ENCODE data around the gene DTNA.

Gene DTNA

GRCh38 chr18:34809451-34810072 lies 99.5 kb downstream of the DTNA start:
- no peak for DNase-seq

GRCh38 chr18:34816183-34816582 lies 106.1 kb downstream of the DTNA start:
- DNase-seq, result no peak

- no peak for DNase-seq
Measured at GRCh38 chr18:34817636-34818035, 107.5 kb downstream of the DTNA start.

GRCh38 chr18:34818064-34818463 lies 108.0 kb downstream of the DTNA start:
- no peak for DNase-seq

GRCh38 chr18:34820360-34821065 lies 110.4 kb downstream of the DTNA start:
- DNase-seq, result peak; percentile 12

GRCh38 chr18:34821669-34822210 lies 111.6 kb downstream of the DTNA start:
- no peak for DNase-seq

GRCh38 chr18:34828093-34828492 lies 118.0 kb downstream of the DTNA start:
- DNase-seq, result no peak

GRCh38 chr18:34834897-34835296 lies 124.8 kb downstream of the DTNA start:
- DNase-seq, result no peak

- no peak for DNase-seq
Measured at GRCh38 chr18:34835466-34835865, 125.4 kb downstream of the DTNA start.

- peak; percentile 71 for DNase-seq
Measured at GRCh38 chr18:34837769-34838272, 127.7 kb downstream of the DTNA start.

- DNase-seq, result peak; percentile 62
Measured at GRCh38 chr18:34838669-34839068, 128.6 kb downstream of the DTNA start.

GRCh38 chr18:34840256-34840826 lies 130.2 kb downstream of the DTNA start:
- no peak for DNase-seq

GRCh38 chr18:34841891-34842290 lies 131.8 kb downstream of the DTNA start:
- no peak for DNase-seq

GRCh38 chr18:34844072-34844471 lies 134.0 kb downstream of the DTNA start:
- DNase-seq, result no peak

- no peak for DNase-seq
Measured at GRCh38 chr18:34844732-34845459, 134.8 kb downstream of the DTNA start.

GRCh38 chr18:34847408-34847807 lies 137.3 kb downstream of the DTNA start:
- no peak for DNase-seq

GRCh38 chr18:34848156-34848555 lies 138.1 kb downstream of the DTNA start:
- peak; percentile 54 for DNase-seq

GRCh38 chr18:34848695-34849094 lies 138.6 kb downstream of the DTNA start:
- peak; percentile 85 for DNase-seq

GRCh38 chr18:34857320-34857719 lies 147.2 kb downstream of the DTNA start:
- no peak for DNase-seq

GRCh38 chr18:34858188-34858587 lies 148.1 kb downstream of the DTNA start:
- no peak for DNase-seq

- no peak for DNase-seq
Measured at GRCh38 chr18:34859496-34859895, 149.4 kb downstream of the DTNA start.

GRCh38 chr18:34862561-34862960 lies 152.5 kb downstream of the DTNA start:
- DNase-seq, result no peak

- peak; percentile 70 for DNase-seq
Measured at GRCh38 chr18:34863702-34864101, 153.6 kb downstream of the DTNA start.

Measured in eye (tissue), 1 donor.